GM19023 (cell line): Measurements from ENCODE around the gene PAK2.
"Not testable (repeated sequence)": the region's sequence is repeated elsewhere in the genome, so short reads cannot be mapped to it uniquely, and the experiment has no call there.

Experiments used
- ATAC-seq: cut with Tn5 transposase; IDR thresholded peaks from one replicate; pipeline ENCODE4 v1.9.1; 2021; ENCODE audit warnings: mild to moderate bottlenecking, moderate library complexity; ENCODE audit not compliant: unreplicated experiment

The PAK2 gene

GRCh38 chr3:196736670-196737374, 2.8 kb upstream of the PAK2 start:
- no peak for ATAC-seq

DNA sequence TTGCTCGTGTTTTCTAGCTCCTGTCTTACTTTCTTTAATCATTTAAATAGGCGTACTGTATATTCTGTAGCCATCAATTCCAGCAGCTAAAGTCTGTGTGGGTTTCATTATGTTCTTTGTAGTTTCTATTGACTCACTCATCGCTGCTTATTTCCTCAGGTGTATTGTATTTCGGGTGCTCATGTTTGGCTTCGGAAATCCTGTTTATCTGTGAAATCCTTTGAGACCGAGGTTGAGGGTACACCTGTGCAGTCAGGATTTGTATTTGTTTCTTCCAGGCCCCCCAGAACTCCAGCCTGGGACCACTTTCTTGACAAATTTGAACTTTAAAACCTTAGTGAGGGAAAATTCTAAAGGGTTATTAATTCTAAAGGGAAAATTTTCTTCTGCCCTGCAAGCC, 2.0 kb upstream of the PAK2 start:
- no peak for ATAC-seq

DNA sequence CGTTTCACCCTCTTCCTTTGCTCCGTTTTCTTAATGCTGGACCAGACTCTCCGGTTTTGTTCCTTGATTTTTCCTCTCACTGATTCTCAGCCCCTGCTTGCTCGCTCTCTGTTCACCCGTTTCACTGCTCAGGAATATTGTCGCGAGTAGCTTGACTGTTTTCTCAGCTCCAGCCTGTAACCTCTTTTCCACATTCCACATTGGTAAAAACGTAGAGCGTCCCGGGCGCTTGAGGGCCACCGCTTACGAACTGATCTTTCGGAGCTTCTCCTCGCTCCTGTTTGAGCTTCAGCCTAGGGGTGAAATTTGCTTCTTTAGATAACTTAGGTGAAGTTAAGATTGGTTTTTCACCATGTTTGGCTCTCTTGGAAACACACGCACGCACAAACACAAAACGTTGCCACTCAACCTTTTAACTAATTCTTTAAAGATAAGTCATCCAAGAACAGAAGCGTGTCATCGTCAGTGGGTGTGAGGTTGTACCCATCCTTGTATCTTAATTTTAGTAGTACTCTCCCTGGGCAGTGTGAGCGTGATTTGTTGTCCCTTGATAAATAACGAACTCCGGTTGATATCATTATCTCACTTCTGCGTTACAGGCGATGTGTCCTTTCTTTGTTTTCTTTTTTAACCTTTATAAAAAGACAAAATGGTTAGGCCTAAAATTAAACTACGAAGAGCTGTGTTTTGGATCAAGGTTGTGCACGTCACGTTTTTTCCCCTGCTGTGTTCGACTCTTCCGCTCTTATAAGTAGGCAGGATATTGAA, 1.0 kb downstream of the PAK2 start:
- ATAC-seq: no peak

DNA sequence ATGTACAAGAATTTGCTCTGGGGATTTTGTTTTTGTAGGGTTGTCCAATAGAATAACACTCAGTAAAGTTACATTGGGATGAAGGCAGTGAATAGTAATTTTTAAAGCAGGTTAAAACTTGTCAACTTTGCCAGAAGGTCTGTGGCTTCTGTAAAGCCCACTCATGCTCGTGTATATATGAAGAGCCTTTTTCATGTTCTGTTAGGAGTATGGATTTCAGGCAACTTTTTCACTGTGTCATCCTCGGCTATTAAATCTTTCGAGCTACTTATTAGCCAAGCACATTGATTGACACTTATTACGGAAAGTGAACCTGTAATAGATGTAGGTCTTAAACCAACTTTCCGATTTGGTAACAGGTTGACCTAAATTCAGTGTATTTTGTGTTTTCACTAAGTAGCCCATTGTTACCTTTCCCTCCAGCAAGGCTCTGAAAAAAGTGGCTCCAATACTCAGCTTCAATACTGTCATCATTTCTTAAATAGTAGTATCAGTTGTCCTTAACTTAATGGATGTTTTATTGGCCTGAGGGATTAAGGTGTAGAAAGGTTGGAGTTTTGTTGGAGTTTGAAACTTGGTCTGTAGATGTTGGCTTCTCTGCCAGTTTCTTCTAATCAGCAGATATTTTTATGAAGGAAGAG, 1.7 kb downstream of the PAK2 start:
- no peak for ATAC-seq

- ATAC-seq: not testable (repeated sequence)
Measured at GRCh38 chr3:196743569-196743968, 3.9 kb downstream of the PAK2 start.

GRCh38 chr3:196749125-196749524, 9.5 kb downstream of the PAK2 start:
- no peak for ATAC-seq

DNA sequence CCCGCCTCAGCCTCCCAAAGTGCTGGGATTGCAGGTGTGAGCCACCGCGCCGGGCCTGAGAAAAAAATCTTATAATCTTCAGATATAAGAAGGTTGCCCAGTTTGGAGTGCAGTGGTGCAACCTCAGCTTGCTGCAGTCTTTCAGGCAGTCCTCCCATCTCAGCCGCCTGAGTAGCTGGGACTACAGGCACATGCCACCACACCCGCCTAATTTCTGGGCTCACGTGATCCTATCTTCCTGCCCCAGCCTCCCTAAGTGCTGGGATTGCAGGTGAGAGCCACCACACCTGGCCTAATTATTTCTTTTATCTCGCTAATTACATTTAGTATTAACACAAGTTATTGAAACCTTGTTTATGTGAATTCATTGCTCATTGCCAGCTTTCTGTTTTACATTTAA, 13.5 kb downstream of the PAK2 start:
- ATAC-seq: no peak

- ATAC-seq: no peak
Measured at GRCh38 chr3:196754091-196754981, 14.7 kb downstream of the PAK2 start.

DNA sequence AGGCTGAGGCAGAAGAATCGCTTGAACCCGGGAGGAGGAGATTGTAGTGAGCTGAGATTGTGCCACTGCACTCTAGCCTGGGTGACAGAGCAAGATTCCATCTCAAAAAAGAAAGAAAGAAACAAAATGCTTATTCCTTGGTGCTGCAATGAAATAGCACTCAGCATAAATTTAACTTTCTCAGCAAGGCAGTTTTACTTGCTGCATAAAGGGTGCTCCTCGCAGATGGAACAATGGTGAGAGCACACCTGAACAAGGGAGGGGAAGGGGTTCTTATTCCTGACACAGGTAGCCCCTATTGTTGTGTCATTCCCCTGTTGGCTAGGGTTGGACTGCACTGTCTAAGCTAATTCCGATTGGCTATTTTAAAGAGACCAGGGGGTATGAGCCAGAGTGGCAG, 17.1 kb downstream of the PAK2 start:
- ATAC-seq: no peak

DNA sequence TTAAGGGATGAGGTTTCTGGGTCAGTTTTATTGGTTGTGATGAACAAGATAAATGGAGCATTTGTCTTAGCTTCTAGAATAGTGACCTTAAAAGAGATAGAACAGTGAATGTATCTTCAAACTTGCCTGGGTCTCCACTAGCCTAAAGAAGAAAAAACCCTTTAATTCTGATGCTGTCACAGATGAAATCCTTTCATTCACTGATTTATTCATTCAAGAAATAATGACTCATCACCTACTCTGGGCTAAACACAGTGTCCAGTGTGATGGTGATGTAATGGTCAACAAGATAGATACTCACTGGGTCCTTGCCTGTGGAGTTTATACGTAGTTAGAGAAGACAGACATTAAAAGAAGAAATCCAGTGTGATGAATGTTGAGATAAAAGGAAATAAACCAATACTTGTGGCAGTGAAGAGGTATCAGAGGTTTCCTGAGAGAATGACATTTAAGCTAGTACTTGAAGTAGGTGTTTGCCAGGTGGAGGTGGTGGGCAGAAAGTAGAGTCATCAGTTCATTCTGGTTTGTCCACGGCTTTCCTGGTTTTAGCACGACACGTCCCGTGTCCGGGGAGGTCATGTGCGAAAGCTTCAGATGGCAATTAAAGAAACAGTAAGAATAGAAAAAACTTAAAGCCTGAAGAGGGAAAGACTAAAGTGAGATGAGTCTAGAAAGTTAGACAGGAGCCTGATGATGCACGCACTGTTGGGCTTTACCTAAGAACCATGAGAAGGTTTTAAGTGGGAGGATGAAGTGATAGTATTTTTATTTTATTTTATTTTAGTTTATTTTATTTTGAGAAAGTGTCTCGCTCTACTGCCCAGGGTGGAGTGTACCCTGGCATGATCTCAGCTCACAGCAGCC, 18.5 kb downstream of the PAK2 start:
- no peak for ATAC-seq

DNA sequence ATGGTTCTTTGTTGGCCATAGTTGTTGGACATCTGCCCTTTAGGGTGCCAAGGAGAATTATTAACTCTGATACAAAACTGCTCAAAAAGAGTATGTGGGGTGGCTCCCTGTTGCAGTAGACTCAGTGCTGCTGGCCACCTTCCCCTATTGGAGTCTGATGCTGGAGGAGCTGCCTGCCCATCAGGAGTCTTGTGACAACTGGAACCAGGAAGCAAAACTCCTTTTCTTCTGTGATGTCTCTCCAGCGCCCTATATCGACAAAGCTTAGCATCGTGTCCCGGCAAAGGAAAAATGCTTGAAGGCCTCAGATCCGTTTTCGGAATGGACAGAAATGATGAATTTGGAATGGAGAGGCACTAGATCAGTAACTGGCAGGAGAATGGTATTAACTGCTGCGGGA, 23.5 kb downstream of the PAK2 start:
- no peak for ATAC-seq

GRCh38 chr3:196765454-196765853, 25.8 kb downstream of the PAK2 start:
- ATAC-seq: no peak

- ATAC-seq: no peak
Measured at GRCh38 chr3:196771067-196771466, 31.4 kb downstream of the PAK2 start.

DNA sequence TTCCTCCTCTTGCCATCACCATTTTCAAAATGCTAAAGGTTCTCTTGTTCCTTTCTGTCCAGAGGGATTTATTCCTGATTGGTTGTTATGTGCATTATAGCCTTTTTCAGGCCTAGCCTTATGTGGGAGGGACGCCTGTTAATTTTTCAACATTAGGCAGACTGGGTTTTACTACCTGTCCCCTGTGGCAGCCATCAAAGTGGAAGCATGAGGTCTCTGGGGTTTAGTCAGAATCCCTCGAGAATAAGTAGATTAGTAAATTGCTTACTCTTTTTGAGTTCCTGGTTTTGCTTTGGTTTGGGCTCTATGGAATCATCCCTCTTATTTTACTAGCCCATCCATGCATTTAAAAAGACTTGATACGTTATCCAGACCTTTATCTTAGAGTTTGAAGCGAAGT, 32.4 kb downstream of the PAK2 start:
- no peak for ATAC-seq

DNA sequence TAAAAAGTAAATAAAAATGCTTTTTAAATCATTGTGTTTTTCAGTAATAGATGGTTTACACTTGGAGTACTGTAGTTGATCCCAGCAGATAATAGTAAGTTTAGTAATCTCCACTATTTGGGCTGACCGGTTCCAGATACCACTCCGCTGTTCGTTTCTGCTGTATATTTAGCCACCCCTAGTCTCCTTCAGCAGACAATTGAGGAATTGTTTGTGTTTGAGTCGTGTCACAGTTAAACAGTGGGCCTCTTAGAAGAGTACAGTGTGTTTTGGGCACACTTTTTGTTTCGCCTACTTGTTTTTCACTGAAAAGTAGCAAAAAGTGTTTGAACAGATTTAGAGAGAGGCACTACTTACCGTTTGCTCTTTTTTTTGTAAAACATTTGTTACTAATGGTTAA, 33.2 kb downstream of the PAK2 start:
- ATAC-seq: no peak

DNA sequence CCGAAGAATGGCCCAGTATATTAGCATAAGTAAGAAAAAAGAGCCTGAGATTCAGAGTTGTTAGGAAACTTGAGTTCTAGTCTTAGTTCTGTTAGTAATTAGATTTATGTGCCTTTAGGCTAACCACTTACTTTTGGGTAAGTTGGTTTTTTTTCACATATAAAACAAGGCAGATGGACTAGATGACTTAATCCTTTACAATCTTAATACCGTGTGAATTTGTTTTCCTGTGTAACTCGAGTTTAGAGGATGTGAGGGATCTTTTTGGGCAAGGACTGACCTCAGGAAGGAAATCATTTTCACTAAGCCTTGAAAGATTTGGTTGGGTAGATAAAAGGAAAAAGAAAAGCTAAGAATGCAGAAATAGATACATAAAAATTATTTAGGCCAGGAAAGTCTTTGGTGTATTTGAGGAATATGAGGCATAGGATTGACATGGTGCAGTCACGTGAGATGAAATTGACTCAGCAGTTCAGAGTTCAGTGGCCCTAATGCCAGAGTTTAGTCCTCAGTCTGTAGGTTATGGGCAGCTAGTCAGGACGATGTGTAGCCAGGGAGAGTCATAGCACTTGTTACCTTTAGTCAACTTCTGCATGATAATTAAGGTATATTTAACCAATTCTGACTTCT, 34.6 kb downstream of the PAK2 start:
- ATAC-seq: no peak

- ATAC-seq: no peak
Measured at GRCh38 chr3:196774848-196775422, 35.3 kb downstream of the PAK2 start.

- no peak for ATAC-seq
Measured at GRCh38 chr3:196775938-196776337, 36.3 kb downstream of the PAK2 start.

DNA sequence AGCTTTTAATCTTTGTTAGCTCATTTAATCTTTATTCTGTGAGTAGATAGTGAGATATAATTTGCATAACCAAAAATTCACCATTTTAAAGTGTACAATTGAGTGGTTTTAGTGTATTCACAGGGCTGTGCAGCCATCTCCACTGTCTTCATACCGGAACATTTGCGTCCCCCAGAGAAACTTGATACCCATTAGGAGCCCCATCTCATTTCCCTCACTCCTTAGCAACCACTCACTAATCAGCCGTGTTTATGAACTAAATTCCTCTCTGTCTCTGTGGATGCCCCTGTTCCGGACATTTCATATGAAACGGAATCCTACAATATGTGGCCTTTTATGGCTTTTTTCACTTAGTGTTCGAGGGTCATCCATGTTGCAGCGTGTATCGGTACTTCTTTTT, 38.2 kb downstream of the PAK2 start:
- ATAC-seq: no peak
